Activated T-cell treated with anti-CD3 and anti-CD28 coated beads for 24 hours (primary cell): ENCODE results near the gene TAF1A.
A peak's percentile ranks its signal among the peaks of the same experiment; 100 is the strongest.
"Not testable (repeated sequence)": the region's sequence is repeated elsewhere in the genome, so short reads cannot be mapped to it uniquely, and the experiment has no call there.

Experiments
- DNase-seq: peaks from one replicate; pipeline ENCODE4 v3.0.0-alpha.2; 2020; ENCODE audit warnings: low read depth

The TAF1A gene

DNA sequence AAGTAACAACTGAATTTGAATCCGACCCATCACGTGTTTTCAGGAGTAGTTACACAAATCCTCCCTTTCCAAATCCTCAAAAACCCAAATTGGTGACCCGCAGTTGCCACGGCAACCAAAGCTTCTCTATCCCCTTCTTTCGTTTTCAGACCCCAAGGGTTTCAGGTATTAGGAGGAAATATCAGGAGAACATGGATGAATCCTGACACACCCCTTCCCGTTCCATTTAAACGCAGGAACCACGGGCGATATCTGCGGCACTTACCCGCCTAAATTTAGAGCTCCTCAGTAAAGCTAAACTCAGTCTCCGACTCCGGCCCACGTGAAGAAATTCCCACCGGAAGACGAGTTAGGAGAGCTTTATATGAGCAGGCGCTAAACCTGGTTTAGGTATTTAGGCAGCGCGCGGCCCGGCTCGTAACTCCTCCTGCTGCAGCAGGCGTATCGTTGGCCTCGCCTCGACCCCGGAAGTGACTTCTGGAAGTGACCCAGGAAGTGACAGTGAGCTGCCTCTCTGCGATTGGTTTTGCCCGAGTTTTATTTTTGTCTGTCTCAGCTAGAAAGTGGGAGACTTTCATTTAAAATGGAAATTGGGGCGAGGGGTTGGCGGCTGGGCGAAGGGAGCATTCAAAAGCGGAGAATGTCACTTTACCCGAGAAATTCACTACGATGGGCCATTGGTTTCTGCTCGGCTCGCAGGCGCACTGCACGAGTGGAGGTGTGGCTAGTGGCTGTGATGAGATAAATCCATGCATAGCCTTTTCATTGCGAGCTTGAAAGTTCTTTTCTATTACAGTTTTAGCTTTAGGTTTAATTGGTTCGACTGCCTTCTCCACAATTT lies at the start of gene TAF1A:
TSS of gene TAF1A (minus strand) at position 472 of the 841 bp plus-strand sequence.
- peak; percentile 83 for DNase-seq

DNA sequence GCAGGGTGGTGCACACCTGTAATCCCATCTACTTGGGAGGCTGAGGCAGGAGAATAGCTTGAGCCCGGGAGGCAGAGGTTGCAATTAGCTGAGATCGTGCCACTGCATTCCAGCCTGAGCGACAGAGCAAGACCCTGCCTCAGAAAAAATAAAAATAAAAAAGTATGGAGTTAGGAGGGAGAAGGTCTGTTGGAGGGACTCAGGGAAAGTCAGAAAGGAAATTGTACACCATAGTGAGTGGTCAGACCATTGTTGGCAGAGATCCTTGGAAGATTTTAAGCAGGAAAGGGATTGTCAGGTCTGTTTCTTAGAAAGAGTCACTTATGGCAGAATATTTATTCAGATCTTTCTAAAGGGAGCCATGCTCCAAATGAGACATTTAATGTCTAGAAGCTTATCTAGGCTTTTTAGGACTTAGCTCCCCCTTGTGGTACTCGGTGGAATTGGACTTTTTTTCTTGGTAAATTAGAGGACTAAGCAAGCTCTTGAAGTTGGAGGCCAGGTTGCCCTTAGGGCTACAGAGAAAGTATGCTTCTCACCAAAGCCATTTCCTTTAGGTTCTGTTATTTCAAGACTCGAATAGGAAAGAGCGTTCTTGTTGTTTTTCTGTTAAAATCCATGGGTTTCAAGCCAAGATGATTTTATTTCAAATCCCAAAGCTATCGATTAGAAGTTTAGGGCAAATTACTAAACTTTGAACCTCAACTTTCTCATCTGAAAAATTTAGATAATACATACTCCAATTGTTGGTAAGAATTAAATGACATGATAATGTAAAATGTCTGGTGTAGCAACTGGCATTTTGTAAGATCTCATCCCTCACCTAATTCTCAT lies 44.7 kb upstream of the TAF1A start:
- peak; percentile 64 for DNase-seq

DNA sequence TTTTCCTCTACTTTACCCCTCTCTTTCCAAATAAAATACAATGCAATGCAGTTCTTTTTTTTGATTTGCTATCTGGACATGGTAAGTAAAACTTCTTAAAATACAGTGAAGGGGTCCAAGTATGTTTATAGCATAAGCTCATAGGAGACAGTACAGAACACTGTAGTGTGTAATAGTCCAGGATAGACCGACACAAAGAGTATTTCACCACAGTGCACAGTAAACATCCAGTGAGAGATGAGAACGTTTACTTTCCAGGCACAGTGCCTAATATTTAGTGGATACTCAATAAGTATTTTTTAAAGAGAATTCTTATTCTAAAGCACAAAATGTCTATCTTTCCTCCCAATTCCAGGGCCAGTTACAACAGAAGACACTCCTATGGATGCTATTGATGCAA lies 43.0 kb upstream of the TAF1A start:
- DNase-seq: no peak

DNA sequence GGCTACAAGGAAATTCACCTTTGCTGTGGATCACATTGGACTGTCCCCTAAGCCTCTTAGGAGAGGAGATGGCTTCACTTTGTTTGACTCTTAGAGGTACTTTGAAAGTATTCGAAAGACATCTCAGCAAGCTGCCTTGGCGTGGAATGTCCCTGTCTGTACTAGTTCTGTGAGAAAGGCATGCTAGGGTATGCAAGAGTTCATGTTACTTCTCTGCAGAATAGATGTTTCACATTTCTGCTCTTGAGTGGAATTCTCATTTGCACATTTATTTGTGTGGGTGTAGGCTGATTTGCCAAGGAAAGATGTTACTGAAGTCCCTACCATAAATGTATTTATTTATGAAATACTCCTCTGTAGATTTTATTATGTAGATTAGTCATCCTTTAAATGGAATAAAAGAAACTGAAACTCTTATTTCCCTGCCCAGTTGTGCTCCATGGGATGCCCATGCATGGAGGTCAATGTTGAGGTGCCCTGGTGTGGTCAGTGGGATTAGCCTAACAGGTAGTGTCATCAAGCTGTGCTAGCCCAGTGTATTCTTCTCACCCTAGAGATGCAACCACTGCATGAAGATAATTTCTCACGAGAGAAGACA lies 42.0 kb upstream of the TAF1A start:
- no peak for DNase-seq

DNA sequence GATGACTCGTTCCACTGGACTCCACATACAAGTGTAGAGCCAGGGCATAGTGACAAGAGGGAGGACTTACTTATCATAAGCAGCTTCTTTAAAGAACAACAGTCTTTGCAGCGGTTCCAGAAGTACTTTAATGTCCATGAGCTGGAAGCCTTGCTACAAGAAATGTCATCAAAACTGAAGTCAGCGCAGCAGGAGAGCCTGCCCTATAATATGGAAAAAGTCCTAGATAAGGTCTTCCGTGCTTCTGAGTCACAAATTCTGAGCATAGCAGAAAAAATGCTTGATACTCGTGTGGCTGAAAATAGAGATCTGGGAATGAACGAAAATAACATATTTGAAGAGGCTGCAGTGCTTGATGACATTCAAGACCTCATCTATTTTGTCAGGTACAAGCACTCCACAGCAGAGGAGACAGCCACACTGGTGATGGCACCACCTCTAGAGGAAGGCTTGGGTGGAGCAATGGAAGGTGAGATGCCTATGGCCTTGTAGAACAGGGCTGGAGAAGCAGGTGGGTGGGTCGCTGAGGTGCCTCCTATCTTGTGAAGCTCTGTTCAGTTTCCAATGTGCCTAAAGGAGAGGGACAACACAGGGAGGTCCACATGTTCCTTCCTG lies 40.3 kb upstream of the TAF1A start:
- DNase-seq: no peak

DNA sequence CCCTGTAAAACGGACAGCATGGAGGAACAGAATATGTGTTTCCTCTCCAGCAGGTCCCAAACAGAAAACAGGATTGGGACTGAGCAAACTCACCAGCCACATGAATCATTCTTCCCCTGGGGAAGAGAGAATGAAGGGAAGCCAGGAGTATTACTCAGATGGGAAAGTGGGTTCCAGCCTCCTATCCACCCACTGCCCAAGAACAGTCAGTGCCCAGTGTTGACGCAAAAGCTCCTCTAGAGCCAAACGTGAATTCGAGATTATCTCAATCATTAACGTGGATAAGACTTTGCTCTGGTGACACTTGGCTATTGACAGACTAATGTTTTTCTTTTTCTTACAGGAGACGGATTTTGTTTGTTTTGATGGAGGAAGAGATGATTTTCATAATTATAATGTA lies 37.5 kb upstream of the TAF1A start:
- no peak for DNase-seq

DNA sequence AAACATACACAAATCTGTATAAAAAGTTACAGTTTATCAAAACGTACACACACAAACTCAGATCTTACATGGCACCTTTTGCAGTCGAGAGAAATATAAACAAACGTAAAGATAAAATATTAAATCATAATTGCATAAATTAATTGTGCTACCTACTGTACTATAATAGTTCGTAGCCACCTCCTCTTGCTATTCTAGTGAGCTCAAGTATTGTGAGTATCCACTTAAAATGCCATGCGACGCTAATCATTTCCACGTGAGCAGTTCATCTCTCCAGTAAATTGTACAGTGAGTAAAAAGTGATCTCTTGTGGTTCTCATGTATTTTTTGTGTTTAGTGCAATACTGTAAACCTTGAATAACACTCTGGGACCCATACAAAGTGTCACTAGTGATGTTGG lies 34.5 kb upstream of the TAF1A start:
- no peak for DNase-seq

DNA sequence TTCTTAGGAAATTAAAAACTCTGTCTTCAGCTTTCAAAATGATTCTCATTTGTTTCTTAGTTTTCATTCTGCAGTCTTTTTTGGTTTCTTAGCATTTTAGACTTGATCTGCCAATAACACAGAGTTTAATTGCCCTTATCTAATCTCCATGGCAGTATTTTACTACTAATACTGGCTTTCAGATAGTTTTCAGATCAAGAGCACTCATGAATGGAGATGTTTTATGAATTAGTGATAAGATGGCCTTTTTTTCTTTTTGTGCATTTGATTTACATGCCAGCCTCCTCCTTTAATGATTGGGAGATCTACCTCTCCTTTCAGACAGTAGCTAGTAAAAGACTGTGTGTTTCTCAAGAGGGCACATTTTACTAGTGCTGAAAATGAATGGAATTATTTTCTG lies 33.7 kb upstream of the TAF1A start:
- DNase-seq: no peak

DNA sequence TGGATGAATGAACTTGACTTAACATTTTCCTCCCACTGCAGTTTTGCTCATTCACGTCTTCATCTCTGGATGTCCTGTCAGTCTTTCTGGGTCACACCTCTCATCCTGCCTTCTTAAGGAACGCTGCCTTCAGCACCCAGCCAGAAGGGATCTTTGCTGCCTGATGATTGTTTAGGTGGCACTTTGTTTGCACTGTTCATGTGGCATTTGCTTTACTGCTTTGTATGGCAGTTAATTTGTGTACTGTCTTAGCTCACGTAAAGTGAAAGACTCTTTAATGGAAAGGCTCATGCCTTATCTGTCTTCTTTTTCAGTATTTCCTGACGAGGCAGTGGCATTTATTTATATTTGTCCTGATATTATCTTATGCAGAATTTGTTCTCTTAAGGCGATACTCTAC lies 33.0 kb upstream of the TAF1A start:
- DNase-seq: no peak

DNA sequence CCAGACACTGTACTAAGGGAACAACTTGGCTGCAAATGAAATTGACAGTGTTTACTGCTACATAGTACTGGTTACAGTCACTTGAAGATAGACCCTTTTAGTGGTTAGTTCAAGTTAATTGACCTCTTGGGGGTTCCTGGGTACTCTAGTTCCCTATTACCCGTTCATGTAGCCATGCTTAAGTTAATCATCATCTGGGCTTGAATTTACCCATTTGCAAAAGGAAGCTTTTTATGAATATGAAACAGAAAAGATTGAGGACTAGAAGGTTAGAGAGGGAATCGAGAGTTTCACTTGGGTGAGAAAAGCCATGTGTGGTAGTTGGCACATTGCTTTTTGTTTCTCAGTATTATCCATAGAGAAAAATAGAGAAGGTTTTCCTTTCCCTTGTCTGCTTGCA lies 30.8 kb upstream of the TAF1A start:
- DNase-seq: no peak

DNA sequence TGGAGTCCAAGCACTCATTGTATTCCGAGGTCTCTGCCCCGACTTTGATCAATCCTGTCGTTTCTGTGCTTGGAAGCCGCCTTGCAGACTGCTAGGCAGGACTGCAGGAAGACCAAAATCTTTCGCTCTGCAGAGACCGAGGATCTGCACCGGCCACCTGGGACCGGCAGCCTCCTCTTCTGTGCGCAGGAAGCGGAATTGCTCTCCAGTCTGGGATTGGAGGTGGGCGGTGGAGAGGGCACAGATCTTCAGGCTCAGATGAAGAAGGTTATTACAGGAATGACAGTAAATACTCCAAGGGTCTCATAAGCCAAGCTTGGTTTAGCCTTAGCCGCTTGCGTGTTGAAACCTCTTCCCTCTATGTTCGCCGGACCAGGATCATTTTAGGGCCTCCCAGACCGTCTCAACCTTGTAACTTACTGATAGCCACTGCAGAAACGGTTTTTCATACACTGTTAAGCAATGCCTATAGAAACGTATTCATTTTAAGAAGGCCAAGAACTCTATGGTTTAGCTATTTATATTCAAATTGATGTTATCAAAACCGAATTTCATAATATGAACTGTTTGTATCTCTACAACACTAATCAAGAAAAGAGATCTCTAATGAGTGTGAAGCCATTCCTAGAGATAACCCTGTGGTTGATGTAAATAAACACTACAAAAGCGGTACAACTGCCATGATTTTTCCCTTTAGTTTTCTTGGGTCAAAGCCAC lies 29.3 kb upstream of the TAF1A start:
- peak; percentile 10 for DNase-seq

DNA sequence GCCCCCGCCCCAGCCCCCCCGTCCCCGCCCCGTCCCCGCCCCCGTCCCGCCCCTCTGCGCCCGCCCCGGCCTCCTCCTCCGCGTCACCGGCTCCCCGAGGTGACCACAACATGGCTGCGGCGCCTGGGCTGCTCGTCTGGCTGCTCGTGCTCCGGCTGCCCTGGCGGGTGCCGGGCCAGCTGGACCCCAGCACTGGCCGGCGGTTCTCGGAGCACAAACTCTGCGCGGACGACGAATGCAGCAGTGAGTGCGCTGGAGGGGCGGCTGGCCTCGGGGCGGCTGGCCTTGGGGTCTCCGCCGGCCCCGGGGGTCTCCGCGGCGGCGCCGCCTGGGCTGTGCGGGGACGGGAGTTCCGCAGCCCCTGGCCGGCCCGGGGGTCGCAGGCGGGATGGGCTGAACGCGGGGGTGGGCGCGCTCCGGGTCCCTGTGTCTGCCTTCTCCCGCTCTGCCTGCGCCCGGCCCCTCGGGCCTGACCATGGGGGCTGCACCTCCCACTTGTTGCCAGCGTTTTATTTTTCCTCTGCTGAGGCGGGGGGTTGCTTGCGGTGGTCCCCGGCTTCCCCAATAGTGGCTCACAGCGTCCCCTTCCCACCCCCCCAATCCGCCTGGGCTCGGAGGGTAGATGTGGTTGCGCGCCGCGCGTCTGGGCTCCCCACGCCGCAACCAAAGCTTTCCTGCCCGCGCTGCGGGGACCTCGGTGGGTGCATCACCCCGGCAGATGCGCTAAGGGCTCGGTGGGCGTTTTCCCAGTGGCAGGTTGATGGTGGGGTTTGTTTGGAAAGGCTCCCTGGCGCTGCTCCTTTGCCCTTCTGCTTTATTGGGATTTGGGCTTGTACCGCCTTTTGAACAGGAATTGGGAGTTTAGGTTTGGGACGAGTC lies 28.5 kb upstream of the TAF1A start, which contains the start of gene MIA3:
TSS of gene MIA3 (plus strand) at position 97 of the 879 bp plus-strand sequence. CDS start at position 111, 14 bp downstream.
- peak; percentile 28 for DNase-seq

DNA sequence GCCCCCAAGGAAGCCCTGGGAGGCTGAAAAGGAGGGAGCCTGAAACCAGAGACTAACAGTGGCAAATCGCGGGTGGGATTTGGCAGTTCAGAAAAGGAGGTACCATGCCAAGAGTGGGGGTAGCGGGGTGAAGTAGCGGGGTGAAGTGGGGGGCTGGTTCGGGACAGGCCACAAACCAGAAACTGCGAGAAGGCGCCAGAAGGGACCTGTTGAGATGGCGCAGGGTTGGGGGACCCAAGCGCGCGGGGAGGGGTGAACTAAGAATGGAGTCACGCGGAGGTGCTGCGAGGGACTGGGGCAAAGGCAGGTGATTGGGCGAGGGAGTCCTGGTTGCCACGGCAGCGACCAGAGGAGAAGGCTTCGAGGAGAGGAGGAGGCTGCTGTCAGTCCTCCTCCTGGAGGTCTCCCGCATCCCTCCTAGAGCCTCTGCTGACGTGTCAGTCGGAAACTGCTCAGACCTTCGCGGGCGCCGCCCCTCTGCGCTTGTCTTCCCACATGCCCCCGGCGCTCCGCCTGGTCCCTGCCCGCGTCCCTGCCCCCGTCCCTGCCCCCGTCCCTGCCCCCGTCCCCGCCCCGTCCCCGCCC lies 27.7 kb upstream of the TAF1A start:
- DNase-seq: peak; percentile 88

DNA sequence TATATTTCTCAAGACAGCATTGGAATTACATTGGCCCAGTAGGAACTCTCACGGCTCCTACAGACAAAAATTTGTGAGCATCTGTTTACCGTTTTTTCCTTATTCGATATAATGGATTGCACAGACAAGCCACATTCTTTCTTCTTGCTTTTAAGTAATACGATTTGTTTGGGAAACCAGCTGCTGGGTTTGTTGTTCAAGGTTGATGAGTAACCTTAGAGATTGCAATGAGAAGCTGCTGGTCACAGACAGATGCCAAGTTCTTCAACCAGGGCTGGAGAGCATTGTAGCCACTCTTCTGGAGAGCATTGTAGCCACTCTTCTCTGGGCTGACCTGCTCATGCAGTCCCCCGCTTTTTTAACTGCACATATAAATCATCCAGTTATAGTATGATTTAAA lies 26.8 kb upstream of the TAF1A start:
- DNase-seq: no peak

DNA sequence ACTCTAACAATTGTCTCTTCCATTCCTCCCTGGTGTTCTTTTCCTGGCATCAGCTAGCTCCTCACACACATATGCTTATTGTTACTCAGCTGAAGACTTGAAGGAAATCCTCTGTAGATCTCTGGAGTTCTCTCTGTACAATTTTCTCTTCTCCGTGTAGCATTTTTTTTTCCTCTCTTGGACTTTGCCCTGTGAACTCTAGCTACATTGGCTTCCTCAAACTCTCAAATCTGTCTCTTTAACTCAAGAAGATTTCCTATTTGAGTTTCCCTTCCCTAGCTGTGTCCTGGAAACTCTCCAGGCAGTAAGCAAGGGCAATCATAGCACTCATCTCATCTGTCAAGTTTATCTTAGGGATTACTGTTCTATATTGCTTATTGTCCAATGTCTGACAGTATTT lies 23.9 kb upstream of the TAF1A start:
- no peak for DNase-seq

DNA sequence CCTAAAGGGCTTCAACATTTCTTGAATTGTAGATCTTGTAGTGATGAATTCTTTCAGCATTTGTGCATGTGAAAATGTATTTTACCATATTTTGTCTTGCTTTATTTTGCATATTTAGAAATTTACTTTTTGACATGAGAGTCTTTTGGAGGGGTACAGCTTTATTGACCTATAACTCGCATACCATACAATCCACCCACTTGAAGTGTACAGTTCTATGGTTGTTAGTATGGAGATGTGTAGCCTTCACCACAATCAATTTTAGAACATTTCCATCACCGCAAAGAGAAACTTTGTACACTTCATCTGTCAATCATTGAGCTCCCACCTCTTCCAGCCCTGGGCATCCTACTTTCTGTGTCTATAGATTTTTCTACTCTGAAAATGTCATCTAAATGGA lies 21.0 kb upstream of the TAF1A start:
- DNase-seq: no peak

DNA sequence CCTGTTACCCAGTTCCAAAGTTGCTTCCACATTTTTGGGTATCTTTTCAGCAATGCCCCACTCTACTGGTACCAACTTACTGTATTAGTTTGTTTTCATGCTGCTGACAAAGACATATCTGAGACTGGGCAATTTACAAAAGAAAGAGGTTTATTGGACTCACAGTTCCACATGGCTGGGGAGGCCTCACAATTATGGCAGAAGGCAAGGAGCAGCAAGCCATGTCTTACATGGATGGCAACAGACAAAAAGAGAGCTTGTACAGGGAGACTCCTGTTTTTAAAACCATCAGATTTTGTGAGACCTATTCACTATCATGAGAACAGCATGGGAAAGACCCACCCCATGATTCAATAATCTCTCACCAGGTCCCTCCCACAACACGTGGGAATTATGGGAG lies 19.4 kb upstream of the TAF1A start:
- not testable (repeated sequence) for DNase-seq

DNA sequence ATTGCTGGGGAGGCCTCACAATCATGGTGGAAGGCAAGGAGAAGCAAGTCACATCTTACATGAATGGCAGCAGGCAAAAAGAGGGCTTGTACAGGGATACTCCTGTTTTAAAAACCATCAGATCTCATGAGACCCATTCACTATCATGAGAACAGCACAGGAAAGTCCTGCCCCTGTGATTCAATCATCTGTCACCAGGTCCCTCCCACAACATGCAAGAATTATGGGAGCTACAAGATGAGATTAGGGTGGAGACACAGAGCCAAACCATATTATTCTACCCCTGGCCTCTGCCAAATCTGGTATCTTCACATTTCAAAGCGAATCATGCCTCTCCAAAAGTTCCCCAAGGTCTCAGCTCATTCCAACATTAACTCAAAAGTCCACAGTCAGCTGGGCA lies 17.0 kb upstream of the TAF1A start:
- DNase-seq: no peak

DNA sequence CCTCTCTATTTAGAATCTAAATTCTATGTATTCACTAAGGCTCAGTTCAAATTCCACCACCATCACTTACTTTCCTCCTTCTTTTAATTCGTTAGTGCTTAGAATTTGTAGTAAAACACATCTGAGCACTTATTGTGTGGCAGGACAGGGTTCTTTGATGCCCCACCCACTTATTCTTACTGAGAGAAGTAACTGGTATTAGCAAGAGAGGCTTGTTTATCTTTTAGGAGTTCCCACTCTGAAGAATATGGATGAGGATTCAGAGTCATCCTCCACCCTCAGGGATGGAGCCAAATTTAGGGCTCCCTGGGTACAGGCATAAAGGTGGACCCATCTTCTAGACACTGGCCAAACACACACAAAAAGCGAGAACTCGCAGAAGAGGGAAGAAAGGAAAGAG lies 11.5 kb upstream of the TAF1A start:
- DNase-seq: no peak

DNA sequence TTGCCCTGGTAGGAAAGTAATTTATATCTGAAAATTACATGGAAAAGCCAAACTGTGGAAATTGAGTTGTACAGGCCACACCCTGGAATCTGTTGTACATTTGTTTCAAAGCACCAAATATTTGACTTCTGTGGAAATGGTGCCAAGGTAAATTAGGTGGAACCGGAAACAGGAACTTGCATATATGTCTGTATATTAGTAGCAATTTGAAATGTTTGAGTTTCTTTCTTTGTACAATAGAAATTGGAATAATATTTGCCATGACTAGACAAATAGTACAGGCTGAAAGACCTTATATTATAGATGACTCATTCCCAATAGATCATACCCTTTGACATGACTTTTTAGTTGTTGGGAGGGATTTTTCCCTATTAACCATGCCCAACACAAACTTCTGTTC lies 10.5 kb upstream of the TAF1A start:
- no peak for DNase-seq
